GM19455 (cell line): ENCODE results near the gene STH.

ENCODE experiments used
- ATAC-seq: cut with Tn5 transposase; IDR thresholded peaks from one replicate; pipeline ENCODE4 v1.9.1; 2021; ENCODE audit not compliant: unreplicated experiment

The STH gene

GRCh38 chr17:45966606-45967280, 32.3 kb upstream of the STH start:
- no peak for ATAC-seq

DNA sequence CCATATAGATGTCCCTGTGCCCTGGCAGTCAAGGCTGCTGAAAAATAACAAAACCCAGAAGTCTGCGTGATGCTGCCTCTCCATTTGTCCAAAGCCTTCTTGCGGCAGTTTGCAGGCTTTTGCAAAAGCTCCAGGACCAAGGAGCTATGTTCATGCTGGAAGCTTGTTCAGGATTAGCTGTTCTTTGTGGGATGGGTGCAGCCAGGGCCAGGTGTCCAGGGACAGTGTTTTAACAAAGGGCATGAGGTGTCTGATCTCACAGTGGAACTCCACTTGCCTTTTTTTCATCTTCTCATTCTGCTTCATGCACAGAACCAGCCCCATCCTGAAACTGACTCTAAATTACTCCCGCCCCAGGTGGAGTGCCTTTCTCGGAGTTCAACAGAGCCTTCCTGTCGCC, 31.7 kb upstream of the STH start:
- no peak for ATAC-seq

GRCh38 chr17:45968732-45969131, 30.3 kb upstream of the STH start:
- ATAC-seq = no peak

- ATAC-seq = no peak
Measured at GRCh38 chr17:45969726-45970125, 29.3 kb upstream of the STH start.

DNA sequence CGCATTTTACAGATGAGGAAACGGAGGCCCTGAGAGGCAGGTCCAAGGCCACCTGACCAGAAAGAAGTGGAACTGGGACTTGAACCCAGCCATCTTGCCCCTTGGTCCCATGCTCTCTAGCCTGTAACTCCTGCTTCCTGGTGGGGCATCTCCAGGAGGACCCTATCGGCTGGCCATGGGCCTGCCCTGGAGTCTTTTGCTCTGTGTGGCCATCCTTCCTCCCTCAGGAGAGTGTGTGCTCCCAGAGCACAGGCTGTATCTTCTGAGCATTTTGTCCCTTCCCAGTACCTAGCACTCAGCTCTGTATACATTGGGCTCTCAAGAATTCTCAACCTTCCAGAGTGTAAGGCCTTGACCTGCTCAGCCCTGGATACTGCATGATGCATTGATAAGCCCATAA, 28.4 kb upstream of the STH start:
- no peak for ATAC-seq

DNA sequence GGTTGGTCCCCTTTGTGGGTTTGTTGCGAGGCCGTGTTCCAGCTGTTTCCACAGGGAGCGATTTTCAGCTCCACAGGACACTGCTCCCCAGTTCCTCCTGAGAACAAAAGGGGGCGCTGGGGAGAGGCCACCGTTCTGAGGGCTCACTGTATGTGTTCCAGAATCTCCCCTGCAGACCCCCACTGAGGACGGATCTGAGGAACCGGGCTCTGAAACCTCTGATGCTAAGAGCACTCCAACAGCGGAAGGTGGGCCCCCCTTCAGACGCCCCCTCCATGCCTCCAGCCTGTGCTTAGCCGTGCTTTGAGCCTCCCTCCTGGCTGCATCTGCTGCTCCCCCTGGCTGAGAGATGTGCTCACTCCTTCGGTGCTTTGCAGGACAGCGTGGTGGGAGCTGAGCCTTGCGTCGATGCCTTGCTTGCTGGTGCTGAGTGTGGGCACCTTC, 27.3 kb upstream of the STH start:
- no peak for ATAC-seq

GRCh38 chr17:45972531-45972930, 26.5 kb upstream of the STH start:
- ATAC-seq = no peak

DNA sequence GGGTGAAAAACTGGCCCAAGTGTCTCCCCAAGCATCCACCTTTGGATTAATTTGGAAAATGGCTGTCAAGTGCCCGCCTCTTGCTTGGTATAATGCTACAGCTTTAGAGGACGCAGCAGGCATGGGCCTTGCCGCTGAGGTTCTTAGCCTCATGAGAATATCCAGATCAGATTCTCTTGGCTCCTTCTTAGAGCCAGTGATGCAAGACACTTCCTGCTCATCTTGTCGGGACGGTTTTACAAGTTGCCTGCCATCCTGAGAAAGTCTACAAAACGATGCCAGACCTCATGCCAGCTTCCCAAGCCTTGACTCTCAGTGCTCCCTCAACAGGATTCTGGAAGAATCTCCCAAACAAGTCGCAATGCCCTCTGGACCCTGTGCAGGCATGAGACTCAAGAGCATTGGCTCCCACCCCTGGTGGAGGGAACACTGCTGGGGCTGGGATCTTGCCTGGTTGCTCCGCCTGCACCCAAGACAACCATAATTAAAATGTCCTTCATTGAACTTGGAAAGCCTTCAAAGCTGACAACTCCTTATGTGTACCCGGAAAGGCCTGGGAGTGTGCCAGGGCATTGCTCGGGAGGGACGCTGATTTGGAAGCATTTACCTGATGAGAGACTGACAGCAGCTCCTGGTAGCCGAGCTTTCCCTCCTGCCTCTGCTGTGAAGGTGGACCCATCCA, 25.8 kb upstream of the STH start:
- ATAC-seq = no peak

DNA sequence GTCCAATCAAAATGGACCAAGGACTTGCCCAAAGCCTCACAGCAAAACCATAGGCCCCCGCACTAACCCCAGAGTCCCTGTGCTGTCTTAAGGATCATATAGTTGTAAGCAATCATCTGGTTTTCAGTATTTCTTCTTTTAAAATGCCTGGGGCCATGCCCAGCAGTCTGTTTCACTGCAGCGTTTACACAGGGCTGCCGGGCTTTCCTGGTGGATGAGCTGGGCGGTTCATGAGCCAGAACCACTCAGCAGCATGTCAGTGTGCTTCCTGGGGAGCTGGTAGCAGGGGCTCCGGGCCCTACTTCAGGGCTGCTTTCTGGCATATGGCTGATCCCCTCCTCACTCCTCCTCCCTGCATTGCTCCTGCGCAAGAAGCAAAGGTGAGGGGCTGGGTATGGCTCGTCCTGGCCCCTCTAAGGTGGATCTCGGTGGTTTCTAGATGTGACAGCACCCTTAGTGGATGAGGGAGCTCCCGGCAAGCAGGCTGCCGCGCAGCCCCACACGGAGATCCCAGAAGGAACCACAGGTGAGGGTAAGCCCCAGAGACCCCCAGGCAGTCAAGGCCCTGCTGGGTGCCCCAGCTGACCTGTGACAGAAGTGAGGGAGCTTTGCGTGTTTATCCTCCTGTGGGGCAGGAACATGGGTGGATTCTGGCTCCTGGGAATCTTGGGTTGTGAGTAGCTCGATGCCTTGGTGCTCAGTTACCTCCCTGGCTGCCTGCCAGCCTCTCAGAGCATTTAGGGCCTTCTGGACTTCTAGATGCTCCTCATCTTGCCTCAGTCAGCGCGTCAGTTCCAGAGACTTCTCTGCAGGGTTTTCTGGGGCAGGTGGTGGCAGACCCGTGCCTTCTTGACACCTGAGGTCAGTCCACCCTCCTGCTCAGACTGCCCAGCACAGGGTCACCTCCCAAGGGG, 24.8 kb upstream of the STH start:
- no peak for ATAC-seq

GRCh38 chr17:45974916-45975630, 24.0 kb upstream of the STH start:
- ATAC-seq = no peak

DNA sequence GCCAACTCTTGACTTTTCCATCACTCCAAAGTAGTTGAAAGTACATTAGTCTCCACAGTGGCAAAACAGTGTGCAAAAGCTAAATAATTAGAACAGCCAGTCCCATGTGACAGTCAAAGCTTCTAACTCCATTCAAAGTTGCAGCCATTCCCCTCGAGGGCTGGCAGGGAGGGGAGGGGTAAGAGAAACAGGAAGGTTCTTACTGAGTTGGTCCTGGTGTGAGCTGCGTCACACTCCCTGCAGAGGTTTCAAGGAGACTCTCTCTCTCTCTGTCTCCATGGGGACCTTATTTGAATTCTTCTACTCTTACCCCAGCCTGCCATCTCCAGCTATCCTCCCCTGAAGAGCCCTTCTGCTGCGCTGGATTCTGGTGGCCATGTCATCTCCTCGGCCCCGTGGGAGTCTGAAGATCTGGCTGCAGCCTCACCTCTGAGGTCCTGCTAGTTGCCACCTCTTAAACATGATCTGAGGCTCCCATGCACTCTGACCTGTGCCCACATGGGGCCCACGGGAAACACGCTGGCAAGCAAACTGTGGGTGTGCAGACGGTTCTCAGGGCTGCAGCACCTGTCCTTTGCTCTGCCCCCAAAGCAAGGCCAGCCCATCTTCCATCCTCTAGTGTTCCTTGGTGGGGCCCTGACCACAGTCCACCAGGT, 23.3 kb upstream of the STH start:
- no peak for ATAC-seq

DNA sequence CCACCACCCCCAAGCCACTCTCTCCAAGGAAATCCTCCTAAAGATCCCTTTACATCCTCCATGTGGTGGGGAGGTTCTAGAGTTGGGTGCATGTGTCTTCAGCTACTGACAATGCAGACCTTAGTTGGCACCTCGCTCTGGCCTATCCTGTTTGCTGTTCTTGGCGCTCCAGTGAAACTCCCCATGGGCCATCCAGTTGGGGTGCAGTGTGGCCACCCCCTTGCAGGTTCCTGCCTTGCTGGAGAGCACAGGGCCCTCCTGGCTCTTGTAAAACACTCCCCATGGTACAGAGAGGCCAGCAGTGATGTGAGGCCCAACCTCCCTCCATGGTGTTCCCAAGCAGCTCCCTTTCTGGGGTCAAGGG, 22.7 kb upstream of the STH start:
- ATAC-seq = no peak

GRCh38 chr17:45976755-45977505, 22.1 kb upstream of the STH start:
- ATAC-seq = no peak

GRCh38 chr17:45977506-45977824, 21.6 kb upstream of the STH start:
- no peak for ATAC-seq

DNA sequence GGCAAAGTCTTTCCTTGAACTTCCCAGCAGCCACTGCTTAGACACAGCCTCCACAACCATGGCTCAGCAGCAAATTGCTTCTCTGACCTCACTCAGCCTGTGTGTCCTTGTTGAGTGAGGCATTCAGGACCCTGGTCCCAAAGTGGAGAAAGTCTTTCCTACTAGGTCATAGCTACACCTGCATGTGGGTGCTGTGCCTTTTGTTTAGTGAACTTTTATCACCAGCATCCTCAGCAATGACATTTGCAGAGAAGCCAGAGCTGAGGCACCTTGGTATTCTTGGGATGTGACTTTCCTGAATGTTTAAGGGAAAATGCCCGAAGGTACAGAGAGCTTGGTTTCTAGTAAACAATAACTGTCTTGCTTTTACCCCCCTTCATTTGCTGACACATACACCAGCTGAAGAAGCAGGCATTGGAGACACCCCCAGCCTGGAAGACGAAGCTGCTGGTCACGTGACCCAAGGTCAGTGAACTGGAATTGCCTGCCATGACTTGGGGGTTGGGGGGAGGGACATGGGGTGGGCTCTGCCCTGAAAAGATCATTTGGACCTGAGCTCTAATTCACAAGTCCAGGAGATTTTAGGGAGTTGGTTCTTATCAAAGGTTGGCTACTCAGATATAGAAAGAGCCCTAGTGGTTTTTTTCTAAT, 20.9 kb upstream of the STH start:
- ATAC-seq = no peak

- ATAC-seq = no peak
Measured at GRCh38 chr17:45979137-45979536, 19.9 kb upstream of the STH start.

- no peak for ATAC-seq
Measured at GRCh38 chr17:45980855-45981254, 18.2 kb upstream of the STH start.

DNA sequence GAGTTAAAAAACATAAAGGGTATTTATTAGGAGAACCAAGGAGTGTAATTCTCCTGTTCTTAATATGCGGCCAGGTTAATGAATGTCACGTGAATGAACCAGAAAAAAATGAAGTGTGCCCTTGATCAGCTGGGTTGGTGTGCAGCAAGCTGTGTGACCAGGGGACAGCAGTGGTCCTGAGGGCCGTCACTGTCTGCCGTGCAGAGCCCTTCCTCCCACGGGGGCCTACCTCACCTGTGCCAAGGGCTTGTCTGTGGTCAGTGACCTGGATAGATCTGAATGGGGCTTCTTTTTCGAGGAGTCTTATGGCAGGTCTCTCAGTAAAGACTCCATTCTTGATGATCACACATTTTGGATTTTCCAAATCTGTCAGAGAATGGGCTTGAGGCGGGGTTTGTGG, 17.7 kb upstream of the STH start:
- no peak for ATAC-seq

- ATAC-seq = no peak
Measured at GRCh38 chr17:45982791-45983613, 16.0 kb upstream of the STH start.
